C4-2B (cell line): ENCODE results near the gene C9.

Experiments used
- CTCF ChIP-seq: fragments of 450-650 bp; conservative IDR thresholded peaks from 2 replicates; pipeline ENCODE4 v1.5.1; 2017; ENCODE audit warnings: mild to moderate bottlenecking
- ZFX ChIP-seq: fragments of 450-650 bp; IDR thresholded peaks from 2 replicates; pipeline ENCODE4 v1.6.1; 2017

GRCh38 chr5:39260095-39260494 lies 104.2 kb downstream of the C9 start:
- TF ChIP-seq CTCF (no peak), ZFX (no peak)
